Fibroblast of pulmonary artery (primary cell): ENCODE measurements around the gene GLI3.

Source experiments
- DNase-seq: peaks from one replicate; pipeline ENCODE4 v3.0.0-alpha.2; 2010; ENCODE audit warnings: low read depth
- H3K4me3 ChIP-seq: replicated peaks from 2 replicates; pipeline ENCODE4 v1.5.1; 2011; ENCODE audit warnings: low read depth, mild to moderate bottlenecking, control low read depth, low read length, moderate library complexity
- CTCF ChIP-seq: IDR thresholded peaks from 2 replicates; pipeline ENCODE4 v1.5.1; 2011; ENCODE audit warnings: mild to moderate bottlenecking, control low read depth, low read length, inconsistent platforms; ENCODE audit errors: missing control alignments

GLI3 gene

GRCh38 chr7:42248579-42248978 lies 11.6 kb upstream of the GLI3 start:
- no peak overlapping the region for H3K4me3 ChIP-seq
- TF ChIP-seq CTCF, result no peak
- no peak for DNase-seq

- peak; percentile 76 for DNase-seq
- no peak overlapping the region for H3K4me3 ChIP-seq
- peak; percentile 38 for TF ChIP-seq CTCF
These were observed 10.3 kb upstream of the GLI3 start for GRCh38 chr7:42247301-42247700.

GRCh38 chr7:42244828-42245227 lies 7.8 kb upstream of the GLI3 start:
- TF ChIP-seq CTCF, result no peak
- peak; percentile 90 for DNase-seq
- no peak overlapping the region for H3K4me3 ChIP-seq

- DNase-seq, result no peak
- H3K4me3 ChIP-seq, result no peak overlapping the region
- TF ChIP-seq CTCF, result no peak
These were observed 5.4 kb upstream of the GLI3 start for GRCh38 chr7:42242381-42242780.

GRCh38 chr7:42241424-42241823 lies 4.4 kb upstream of the GLI3 start:
- no peak for TF ChIP-seq CTCF
- DNase-seq, result no peak
- no peak overlapping the region for H3K4me3 ChIP-seq

GRCh38 chr7:42240416-42240815 lies 3.4 kb upstream of the GLI3 start:
- DNase-seq, result no peak
- no peak for TF ChIP-seq CTCF

GRCh38 chr7:42238709-42239366 lies 1.8 kb upstream of the GLI3 start:
- peak; percentile 75 for DNase-seq
- no peak overlapping the region for H3K4me3 ChIP-seq
- no peak for TF ChIP-seq CTCF

More at GRCh38 chr7:42240416-42240815, 3.4 kb upstream of the GLI3 start:
- no peak overlapping the region for H3K4me3 ChIP-seq
